Heart left ventricle (tissue), 13 donors: ENCODE results near the gene RCAN3.

Experiments
- CTCF ChIP-seq, 12 donors: fragments of 200-600 bp; sonication (generic) in 4 of 12; IDR thresholded peaks; one replicate each; pipeline versions ENCODE4 v1.5.0 to v1.8.0; 2018 to 2022; ENCODE audit warnings: antibody characterized with exemption in 12 of 12, mild to moderate bottlenecking in 5 of 12
- POLR2A ChIP-seq, 2 donors: fragments of 450-650 bp; IDR thresholded peaks; one replicate each; pipeline ENCODE4 v1.6.1; 2017; ENCODE audit warnings: antibody characterized with exemption in 2 of 2, mild to moderate bottlenecking in 2 of 2, moderate library complexity in 2 of 2
- donor health status: ischemic (EF 13 %, LVEDD 7.1; RV severe dilation, severe dysfunction).
- donor health status: DM: no; HTN: yes; CAD: no.
- donor health status: DM: no; HTN: no; CAD: no.
- donor health status: ischemic (EF 25% LVEDD 6.9; RV normal size, moderate dysfunction).
- donor health status: ischemic (EF 25% LVEDD 5.7; RV mildly dilated, moderate dysfunction).
- donor health status: ischemic (EF 35%, LVEDD 5.7; RV mildly dilated, moderate dysfunction).
- donor health status: nonischemic (EF 11% LVEDD 7.7; RV severe dilation, severe dysfunction).
- donor health status: DM: yes; HTN: yes; CAD: no.
- donor health status: PGD.
- donor health status: ischemic (EF 29% LVEDD 5.4; RV normal size, mild dysfunction).
- donor health status: nonischemic (EF 23%, LVEDD 6.1; RV moderate dilation, normal function).

GRCh38 chr1:24526045-24526444 is 23.4 kb downstream of the RCAN3 start:
- TF ChIP-seq CTCF (IDR thresholded peaks at IDR 0.05) (no peak), POLR2A (IDR thresholded peaks at IDR 0.05) (no peak)
